WTC11 (cell line): ENCODE data around the gene SPC24. TPM values are rescaled to one million over a fixed set of nuclear protein-coding genes. Genes with fewer than 3 reads are reported as not detected.

ENCODE experiments used
- ATAC-seq: fragments of 200-7000 bp; cut with Tn5 transposase; 2 replicates; pipeline ENCODE4 v1.10.0; 2021; ENCODE audit warnings: mild to moderate bottlenecking, moderate library complexity
- CTCF ChIA-PET: fragments of 300-600 bp; sonication (Branson Sonifier 250); formaldehyde crosslinking; loops from one replicate; lab custom pipeline; 2021; ENCODE audit warnings: antibody characterized with exemption; lab: Charles Lee
- POLR2A ChIA-PET: fragments of 350-600 bp; sonication (Branson Sonifier 250); formaldehyde crosslinking; loops from one replicate; lab custom pipeline; 2021; ENCODE audit warnings: antibody characterized with exemption; lab: Charles Lee
- DNase-seq: peaks from one replicate; pipeline ENCODE4 v3.0.0; 2021; ENCODE audit warnings: low spot score
- H3K27ac Mint-ChIP-seq: 2 replicates; pipeline ENCODE4 v1.8.0; 2021; ENCODE audit warnings: mixed read lengths
- H3K27me3 Mint-ChIP-seq: 2 replicates; pipeline ENCODE4 v1.8.0; 2021; ENCODE audit warnings: low read depth, mild to moderate bottlenecking, moderate library complexity, mixed read lengths
- H3K36me3 Mint-ChIP-seq: 2 replicates; pipeline ENCODE4 v1.8.0; 2021; ENCODE audit warnings: mixed read lengths
- H3K4me1 Mint-ChIP-seq: 2 replicates; pipeline ENCODE4 v1.8.0; 2022; ENCODE audit warnings: mixed read lengths
- H3K4me3 Mint-ChIP-seq: 2 replicates; pipeline ENCODE4 v1.8.0; 2021; ENCODE audit warnings: mild to moderate bottlenecking, moderate library complexity, mixed read lengths
- H3K9me3 Mint-ChIP-seq: 2 replicates; pipeline ENCODE4 v1.8.0; 2021; ENCODE audit warnings: mixed read lengths
- CREB1 ChIP-seq: sonication (generic); formaldehyde crosslinking; IDR thresholded peaks from 2 replicates; pipeline ENCODE4 v1.8.0; 2023; ENCODE audit warnings: mild to moderate bottlenecking, missing genetic modification reagents
- FOXK1 ChIP-seq: sonication (generic); formaldehyde crosslinking; IDR thresholded peaks from 2 replicates; pipeline ENCODE4 v1.8.0; 2022; ENCODE audit warnings: mild to moderate bottlenecking, moderate library complexity, missing genetic modification reagents
- GABPB1 ChIP-seq: sonication (generic); formaldehyde crosslinking; IDR thresholded peaks from 2 replicates; pipeline ENCODE4 v1.8.1; 2023; ENCODE audit warnings: mild to moderate bottlenecking, missing genetic modification reagents
- GTF2I ChIP-seq: fragments of 250-450 bp; sonication (Bioruptor Pico); conservative IDR thresholded peaks from 2 replicates; pipeline ENCODE4 v1.4.0; 2021; ENCODE audit warnings: mild to moderate bottlenecking
- NR2C2 ChIP-seq: sonication (generic); formaldehyde crosslinking; IDR thresholded peaks from 2 replicates; pipeline ENCODE4 v1.8.0; 2022; ENCODE audit warnings: mild to moderate bottlenecking, missing genetic modification reagents
- RELA ChIP-seq: sonication (generic); formaldehyde crosslinking; IDR thresholded peaks from 2 replicates; pipeline ENCODE4 v1.8.1; 2022; ENCODE audit warnings: missing genetic modification reagents, mild to moderate bottlenecking, borderline replicate concordance
- RORB ChIP-seq: fragments of 250-450 bp; sonication (Bioruptor Pico); IDR thresholded peaks from 2 replicates; pipeline ENCODE4 v1.9.0; 2021; ENCODE audit warnings: mild to moderate bottlenecking
- SP1 ChIP-seq: sonication (generic); formaldehyde crosslinking; conservative IDR thresholded peaks from 2 replicates; pipeline ENCODE4 v1.8.1; 2022; ENCODE audit warnings: missing genetic modification reagents
- ZBTB21 ChIP-seq: sonication (generic); formaldehyde crosslinking; IDR thresholded peaks from 2 replicates; pipeline ENCODE4 v1.8.1; 2023; ENCODE audit warnings: mild to moderate bottlenecking, missing genetic modification reagents, borderline replicate concordance
- ZNF263 ChIP-seq: sonication (generic); formaldehyde crosslinking; IDR thresholded peaks from 2 replicates; pipeline ENCODE4 v1.8.1; 2022; ENCODE audit warnings: low read depth, mild to moderate bottlenecking, moderate library complexity, missing genetic modification reagents
- ZNF317 ChIP-seq: sonication (generic); formaldehyde crosslinking; IDR thresholded peaks from 2 replicates; pipeline ENCODE4 v1.8.1; 2023; ENCODE audit warnings: low read depth, mild to moderate bottlenecking, moderate library complexity, missing genetic modification reagents, borderline replicate concordance
- ZNF423 ChIP-seq: fragments of 250-450 bp; sonication (Bioruptor Pico); IDR thresholded peaks from 2 replicates; pipeline ENCODE4 v2.1.2; 2022; ENCODE audit warnings: mild to moderate bottlenecking, moderate library complexity
- total RNA-seq: library from RNA; stranded (reverse); gene quantifications from 3 replicates; pipeline ENCODE4 v1.2.3, GENCODE V29; 2021
- TF ChIP-seq, protein P1 (sequence below): sonication (generic); formaldehyde crosslinking; IDR thresholded peaks from 2 replicates; pipeline ENCODE4 v1.8.1; 2023; ENCODE audit warnings: mild to moderate bottlenecking, missing genetic modification reagents
- TF ChIP-seq, protein P2 (sequence below): sonication (generic); formaldehyde crosslinking; IDR thresholded peaks from 2 replicates; pipeline ENCODE4 v1.8.1; 2022; ENCODE audit warnings: missing genetic modification reagents, borderline replicate concordance
- TF ChIP-seq, protein P3 (sequence below): sonication (generic); formaldehyde crosslinking; IDR thresholded peaks from 2 replicates; pipeline ENCODE4 v1.8.1; 2022; ENCODE audit warnings: mild to moderate bottlenecking, missing genetic modification reagents, moderate library complexity, borderline replicate concordance
- TF ChIP-seq, protein P4 (sequence below): sonication (generic); formaldehyde crosslinking; IDR thresholded peaks from 2 replicates; pipeline ENCODE4 v1.8.0; 2022; ENCODE audit warnings: missing genetic modification reagents
- TF ChIP-seq, protein P5 (sequence below): sonication (generic); formaldehyde crosslinking; IDR thresholded peaks from 2 replicates; pipeline ENCODE4 v1.8.0; 2023; ENCODE audit warnings: mild to moderate bottlenecking, missing genetic modification reagents
- TF ChIP-seq, protein P6 (sequence below): sonication (generic); formaldehyde crosslinking; IDR thresholded peaks from 2 replicates; pipeline ENCODE4 v1.8.1; 2022; ENCODE audit warnings: low read depth, missing genetic modification reagents, borderline replicate concordance
- TF ChIP-seq, protein P7 (sequence below): sonication (generic); formaldehyde crosslinking; IDR thresholded peaks from 2 replicates; pipeline ENCODE4 v1.8.1; 2023; ENCODE audit warnings: mild to moderate bottlenecking, missing genetic modification reagents, borderline replicate concordance

Gene SPC24
- total RNA-seq, 1 experiment from 2014 or later: 62.2 TPM

DNA sequence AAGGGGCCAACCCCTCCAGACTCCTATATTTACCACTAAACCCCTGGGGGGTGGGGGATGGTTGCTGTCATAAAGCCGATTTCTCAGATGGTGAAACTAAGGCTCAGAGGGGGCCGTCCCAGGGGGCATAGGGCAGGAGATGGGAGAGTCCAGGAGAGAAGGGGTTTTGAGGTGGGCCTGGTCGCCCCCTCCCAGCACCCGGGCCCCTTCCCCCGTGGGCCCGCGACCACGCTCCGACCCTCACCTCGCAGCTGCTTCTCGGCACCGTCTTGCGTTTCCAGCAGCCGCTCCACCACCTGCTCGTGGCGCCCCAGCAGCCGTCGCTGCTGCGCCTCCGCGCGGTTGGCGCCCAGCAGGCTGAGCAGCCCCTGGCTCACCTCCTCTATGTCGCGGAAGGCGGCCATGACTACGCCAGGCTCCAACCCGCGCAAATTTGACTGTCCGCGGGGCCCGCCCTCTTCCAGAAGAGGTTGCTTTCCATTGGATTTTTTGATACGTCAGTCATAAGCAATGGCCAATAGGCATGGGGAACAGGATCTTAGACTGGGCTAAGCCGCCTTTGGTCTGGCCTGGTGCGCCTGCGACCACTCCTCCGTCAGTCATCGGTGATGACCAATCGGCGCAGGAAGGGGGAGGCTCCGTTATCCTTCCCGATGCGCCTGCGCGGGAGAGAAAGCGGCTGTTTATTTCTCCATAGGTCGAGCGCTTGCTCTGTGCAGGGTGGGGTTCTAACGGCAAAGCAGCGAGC lies at the start of gene SPC24 (continued):
- TF ChIP-seq RELA (CRISPR knock-in tag): peak; percentile 75; the same call in 1 of the 2 replicates
- no peak for TF ChIP-seq ZBTB21 (CRISPR knock-in tag)
- TF ChIP-seq, protein P1, sequence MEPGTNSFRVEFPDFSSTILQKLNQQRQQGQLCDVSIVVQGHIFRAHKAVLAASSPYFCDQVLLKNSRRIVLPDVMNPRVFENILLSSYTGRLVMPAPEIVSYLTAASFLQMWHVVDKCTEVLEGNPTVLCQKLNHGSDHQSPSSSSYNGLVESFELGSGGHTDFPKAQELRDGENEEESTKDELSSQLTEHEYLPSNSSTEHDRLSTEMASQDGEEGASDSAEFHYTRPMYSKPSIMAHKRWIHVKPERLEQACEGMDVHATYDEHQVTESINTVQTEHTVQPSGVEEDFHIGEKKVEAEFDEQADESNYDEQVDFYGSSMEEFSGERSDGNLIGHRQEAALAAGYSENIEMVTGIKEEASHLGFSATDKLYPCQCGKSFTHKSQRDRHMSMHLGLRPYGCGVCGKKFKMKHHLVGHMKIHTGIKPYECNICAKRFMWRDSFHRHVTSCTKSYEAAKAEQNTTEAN: peak; percentile 57; the same call in 1 of the 2 replicates
- TF ChIP-seq, protein P2, sequence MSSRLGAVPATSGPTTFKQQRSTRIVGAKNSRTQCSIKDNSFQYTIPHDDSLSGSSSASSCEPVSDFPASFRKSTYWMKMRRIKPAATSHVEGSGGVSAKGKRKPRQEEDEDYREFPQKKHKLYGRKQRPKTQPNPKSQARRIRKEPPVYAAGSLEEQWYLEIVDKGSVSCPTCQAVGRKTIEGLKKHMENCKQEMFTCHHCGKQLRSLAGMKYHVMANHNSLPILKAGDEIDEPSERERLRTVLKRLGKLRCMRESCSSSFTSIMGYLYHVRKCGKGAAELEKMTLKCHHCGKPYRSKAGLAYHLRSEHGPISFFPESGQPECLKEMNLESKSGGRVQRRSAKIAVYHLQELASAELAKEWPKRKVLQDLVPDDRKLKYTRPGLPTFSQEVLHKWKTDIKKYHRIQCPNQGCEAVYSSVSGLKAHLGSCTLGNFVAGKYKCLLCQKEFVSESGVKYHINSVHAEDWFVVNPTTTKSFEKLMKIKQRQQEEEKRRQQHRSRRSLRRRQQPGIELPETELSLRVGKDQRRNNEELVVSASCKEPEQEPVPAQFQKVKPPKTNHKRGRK (CRISPR knock-in tag): no peak
- no peak for TF ChIP-seq ZNF317 (CRISPR knock-in tag)
- TF ChIP-seq, protein P3, sequence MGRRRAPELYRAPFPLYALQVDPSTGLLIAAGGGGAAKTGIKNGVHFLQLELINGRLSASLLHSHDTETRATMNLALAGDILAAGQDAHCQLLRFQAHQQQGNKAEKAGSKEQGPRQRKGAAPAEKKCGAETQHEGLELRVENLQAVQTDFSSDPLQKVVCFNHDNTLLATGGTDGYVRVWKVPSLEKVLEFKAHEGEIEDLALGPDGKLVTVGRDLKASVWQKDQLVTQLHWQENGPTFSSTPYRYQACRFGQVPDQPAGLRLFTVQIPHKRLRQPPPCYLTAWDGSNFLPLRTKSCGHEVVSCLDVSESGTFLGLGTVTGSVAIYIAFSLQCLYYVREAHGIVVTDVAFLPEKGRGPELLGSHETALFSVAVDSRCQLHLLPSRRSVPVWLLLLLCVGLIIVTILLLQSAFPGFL: no peak
- TF ChIP-seq ZNF263 (CRISPR knock-in tag): no peak
- peak; percentile 66; the same call in 1 of the 2 replicates for TF ChIP-seq FOXK1
- TF ChIP-seq, protein P4, sequence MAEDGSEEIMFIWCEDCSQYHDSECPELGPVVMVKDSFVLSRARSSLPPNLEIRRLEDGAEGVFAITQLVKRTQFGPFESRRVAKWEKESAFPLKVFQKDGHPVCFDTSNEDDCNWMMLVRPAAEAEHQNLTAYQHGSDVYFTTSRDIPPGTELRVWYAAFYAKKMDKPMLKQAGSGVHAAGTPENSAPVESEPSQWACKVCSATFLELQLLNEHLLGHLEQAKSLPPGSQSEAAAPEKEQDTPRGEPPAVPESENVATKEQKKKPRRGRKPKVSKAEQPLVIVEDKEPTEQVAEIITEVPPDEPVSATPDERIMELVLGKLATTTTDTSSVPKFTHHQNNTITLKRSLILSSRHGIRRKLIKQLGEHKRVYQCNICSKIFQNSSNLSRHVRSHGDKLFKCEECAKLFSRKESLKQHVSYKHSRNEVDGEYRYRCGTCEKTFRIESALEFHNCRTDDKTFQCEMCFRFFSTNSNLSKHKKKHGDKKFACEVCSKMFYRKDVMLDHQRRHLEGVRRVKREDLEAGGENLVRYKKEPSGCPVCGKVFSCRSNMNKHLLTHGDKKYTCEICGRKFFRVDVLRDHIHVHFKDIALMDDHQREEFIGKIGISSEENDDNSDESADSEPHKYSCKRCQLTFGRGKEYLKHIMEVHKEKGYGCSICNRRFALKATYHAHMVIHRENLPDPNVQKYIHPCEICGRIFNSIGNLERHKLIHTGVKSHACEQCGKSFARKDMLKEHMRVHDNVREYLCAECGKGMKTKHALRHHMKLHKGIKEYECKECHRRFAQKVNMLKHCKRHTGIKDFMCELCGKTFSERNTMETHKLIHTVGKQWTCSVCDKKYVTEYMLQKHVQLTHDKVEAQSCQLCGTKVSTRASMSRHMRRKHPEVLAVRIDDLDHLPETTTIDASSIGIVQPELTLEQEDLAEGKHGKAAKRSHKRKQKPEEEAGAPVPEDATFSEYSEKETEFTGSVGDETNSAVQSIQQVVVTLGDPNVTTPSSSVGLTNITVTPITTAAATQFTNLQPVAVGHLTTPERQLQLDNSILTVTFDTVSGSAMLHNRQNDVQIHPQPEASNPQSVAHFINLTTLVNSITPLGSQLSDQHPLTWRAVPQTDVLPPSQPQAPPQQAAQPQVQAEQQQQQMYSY (CRISPR knock-in tag): no peak
- 0 out of 2 replicates have a peak, but pooled peaks have one; percentile 41 for TF ChIP-seq CREB1 (CRISPR knock-in tag)
- TF ChIP-seq ZNF423 (CRISPR knock-in tag): no peak
- TF ChIP-seq NR2C2 (CRISPR knock-in tag): 0 out of 2 replicates have a peak, but pooled peaks have one; percentile 28
- TF ChIP-seq SP1 (CRISPR knock-in tag): peak; percentile 90
- TF ChIP-seq RORB: no peak

DNA sequence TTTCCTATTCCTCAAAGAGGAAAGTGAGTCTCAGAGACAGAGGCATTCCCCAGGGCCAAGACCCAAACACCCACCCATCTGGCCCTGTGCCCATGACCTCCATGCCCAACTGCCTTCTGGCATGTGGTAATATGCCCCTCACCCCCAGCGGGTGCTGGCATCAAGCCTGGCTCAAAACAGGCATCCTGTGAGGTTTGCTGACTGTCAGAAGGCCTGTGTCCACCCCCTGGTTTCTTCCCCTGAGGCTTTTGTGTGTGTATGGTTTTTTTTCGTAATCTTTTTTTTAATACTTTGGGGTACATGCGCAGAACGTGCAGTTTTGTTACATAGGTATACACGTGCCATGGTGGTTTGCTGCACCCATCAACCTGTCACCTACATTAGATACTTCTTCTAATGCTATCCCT lies 49.4 kb upstream of the SPC24 start:
- no peak overlapping the region for H3K4me3 Mint-ChIP-seq
- ATAC-seq: no peak
- POLR2A ChIA-PET: interaction anchor here (0.6 kb wide), 1 partner anchor 29 kb away, joined by 3 read pairs; no protein-coding TSS in a partner anchor
- DNase-seq: no peak
- H3K36me3 Mint-ChIP-seq: no peaks in the 10 kb centered on the region; the same call in 1 of the 2 replicates
- CTCF ChIA-PET: interaction anchor here (1.4 to 1.7 kb wide), 2 partner anchors 67 to 89 kb away, joined by 3 to 8 read pairs; no protein-coding TSS in a partner anchor
- H3K27ac Mint-ChIP-seq: no peak overlapping the region
- H3K27me3 Mint-ChIP-seq: no peaks in the 10 kb centered on the region
- H3K4me1 Mint-ChIP-seq: 0 out of 2 replicates have a peak, but pooled peaks cover 3% of the 10 kb centered on the region
- no peaks in the 10 kb centered on the region for H3K9me3 Mint-ChIP-seq
- TF ChIP-seq GTF2I (no peak), GABPB1 (CRISPR knock-in tag) (no peak), FOXK1 (no peak), CREB1 (CRISPR knock-in tag) (no peak)
- TF ChIP-seq, protein P5, sequence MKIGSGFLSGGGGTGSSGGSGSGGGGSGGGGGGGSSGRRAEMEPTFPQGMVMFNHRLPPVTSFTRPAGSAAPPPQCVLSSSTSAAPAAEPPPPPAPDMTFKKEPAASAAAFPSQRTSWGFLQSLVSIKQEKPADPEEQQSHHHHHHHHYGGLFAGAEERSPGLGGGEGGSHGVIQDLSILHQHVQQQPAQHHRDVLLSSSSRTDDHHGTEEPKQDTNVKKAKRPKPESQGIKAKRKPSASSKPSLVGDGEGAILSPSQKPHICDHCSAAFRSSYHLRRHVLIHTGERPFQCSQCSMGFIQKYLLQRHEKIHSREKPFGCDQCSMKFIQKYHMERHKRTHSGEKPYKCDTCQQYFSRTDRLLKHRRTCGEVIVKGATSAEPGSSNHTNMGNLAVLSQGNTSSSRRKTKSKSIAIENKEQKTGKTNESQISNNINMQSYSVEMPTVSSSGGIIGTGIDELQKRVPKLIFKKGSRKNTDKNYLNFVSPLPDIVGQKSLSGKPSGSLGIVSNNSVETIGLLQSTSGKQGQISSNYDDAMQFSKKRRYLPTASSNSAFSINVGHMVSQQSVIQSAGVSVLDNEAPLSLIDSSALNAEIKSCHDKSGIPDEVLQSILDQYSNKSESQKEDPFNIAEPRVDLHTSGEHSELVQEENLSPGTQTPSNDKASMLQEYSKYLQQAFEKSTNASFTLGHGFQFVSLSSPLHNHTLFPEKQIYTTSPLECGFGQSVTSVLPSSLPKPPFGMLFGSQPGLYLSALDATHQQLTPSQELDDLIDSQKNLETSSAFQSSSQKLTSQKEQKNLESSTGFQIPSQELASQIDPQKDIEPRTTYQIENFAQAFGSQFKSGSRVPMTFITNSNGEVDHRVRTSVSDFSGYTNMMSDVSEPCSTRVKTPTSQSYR (CRISPR knock-in tag): no peak
- TF ChIP-seq, protein P6, sequence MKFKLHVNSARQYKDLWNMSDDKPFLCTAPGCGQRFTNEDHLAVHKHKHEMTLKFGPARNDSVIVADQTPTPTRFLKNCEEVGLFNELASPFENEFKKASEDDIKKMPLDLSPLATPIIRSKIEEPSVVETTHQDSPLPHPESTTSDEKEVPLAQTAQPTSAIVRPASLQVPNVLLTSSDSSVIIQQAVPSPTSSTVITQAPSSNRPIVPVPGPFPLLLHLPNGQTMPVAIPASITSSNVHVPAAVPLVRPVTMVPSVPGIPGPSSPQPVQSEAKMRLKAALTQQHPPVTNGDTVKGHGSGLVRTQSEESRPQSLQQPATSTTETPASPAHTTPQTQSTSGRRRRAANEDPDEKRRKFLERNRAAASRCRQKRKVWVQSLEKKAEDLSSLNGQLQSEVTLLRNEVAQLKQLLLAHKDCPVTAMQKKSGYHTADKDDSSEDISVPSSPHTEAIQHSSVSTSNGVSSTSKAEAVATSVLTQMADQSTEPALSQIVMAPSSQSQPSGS (CRISPR knock-in tag): no peak
- TF ChIP-seq, protein P7, sequence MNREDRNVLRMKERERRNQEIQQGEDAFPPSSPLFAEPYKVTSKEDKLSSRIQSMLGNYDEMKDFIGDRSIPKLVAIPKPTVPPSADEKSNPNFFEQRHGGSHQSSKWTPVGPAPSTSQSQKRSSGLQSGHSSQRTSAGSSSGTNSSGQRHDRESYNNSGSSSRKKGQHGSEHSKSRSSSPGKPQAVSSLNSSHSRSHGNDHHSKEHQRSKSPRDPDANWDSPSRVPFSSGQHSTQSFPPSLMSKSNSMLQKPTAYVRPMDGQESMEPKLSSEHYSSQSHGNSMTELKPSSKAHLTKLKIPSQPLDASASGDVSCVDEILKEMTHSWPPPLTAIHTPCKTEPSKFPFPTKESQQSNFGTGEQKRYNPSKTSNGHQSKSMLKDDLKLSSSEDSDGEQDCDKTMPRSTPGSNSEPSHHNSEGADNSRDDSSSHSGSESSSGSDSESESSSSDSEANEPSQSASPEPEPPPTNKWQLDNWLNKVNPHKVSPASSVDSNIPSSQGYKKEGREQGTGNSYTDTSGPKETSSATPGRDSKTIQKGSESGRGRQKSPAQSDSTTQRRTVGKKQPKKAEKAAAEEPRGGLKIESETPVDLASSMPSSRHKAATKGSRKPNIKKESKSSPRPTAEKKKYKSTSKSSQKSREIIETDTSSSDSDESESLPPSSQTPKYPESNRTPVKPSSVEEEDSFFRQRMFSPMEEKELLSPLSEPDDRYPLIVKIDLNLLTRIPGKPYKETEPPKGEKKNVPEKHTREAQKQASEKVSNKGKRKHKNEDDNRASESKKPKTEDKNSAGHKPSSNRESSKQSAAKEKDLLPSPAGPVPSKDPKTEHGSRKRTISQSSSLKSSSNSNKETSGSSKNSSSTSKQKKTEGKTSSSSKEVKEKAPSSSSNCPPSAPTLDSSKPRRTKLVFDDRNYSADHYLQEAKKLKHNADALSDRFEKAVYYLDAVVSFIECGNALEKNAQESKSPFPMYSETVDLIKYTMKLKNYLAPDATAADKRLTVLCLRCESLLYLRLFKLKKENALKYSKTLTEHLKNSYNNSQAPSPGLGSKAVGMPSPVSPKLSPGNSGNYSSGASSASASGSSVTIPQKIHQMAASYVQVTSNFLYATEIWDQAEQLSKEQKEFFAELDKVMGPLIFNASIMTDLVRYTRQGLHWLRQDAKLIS: no peak
